ENCODE measurements around the gene DNAJB8.

Gene DNAJB8

DNA sequence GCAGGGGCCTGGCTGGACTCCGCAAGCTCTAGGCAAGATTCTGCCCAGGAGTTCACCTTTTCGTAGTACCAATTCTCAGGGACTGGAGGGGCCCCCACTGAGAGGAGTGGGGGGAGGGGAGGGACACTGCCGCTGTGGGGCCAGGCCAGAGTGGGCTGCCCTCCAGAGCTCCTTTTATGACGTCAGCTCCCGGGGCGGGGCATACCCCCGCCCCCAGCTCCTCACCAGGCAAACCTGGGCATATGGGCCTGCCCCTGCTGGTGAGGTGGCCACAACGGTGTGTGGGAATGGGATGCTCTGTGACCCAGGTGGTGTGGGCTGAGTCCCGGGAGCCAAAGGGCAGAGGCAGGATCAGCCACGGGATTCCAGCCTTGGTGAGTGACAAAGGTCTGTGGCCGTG, 3.3 kb downstream of the DNAJB8 start:
- TF ChIP-seq, protein P1, sequence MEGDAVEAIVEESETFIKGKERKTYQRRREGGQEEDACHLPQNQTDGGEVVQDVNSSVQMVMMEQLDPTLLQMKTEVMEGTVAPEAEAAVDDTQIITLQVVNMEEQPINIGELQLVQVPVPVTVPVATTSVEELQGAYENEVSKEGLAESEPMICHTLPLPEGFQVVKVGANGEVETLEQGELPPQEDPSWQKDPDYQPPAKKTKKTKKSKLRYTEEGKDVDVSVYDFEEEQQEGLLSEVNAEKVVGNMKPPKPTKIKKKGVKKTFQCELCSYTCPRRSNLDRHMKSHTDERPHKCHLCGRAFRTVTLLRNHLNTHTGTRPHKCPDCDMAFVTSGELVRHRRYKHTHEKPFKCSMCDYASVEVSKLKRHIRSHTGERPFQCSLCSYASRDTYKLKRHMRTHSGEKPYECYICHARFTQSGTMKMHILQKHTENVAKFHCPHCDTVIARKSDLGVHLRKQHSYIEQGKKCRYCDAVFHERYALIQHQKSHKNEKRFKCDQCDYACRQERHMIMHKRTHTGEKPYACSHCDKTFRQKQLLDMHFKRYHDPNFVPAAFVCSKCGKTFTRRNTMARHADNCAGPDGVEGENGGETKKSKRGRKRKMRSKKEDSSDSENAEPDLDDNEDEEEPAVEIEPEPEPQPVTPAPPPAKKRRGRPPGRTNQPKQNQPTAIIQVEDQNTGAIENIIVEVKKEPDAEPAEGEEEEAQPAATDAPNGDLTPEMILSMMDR (IDR thresholded peaks at IDR 0.05; ENCODE audit: low read depth, low read length), result no peak
- TF ChIP-seq MYC (IDR thresholded peaks at IDR 0.05; ENCODE audit: low read depth, low read length), result no peak
- TF ChIP-seq POLR2A (IDR thresholded peaks at IDR 0.05; ENCODE audit: extremely low read depth, insufficient read length), result no peak
- TF ChIP-seq, protein P2, sequence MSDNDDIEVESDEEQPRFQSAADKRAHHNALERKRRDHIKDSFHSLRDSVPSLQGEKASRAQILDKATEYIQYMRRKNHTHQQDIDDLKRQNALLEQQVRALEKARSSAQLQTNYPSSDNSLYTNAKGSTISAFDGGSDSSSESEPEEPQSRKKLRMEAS (IDR thresholded peaks at IDR 0.05; ENCODE audit: low read depth, low read length), result no peak
- no peak for DNase-seq (ENCODE audit: low read depth)

GRCh38 chr3:128462931-128463330, 3.8 kb downstream of the DNAJB8 start:
- H3K4me3 ChIP-seq (ENCODE audit: low read depth, low read length), result no peak overlapping the region
- DNase-seq (ENCODE audit: low read depth), result no peak
- TF ChIP-seq, protein P2 (IDR thresholded peaks at IDR 0.05; ENCODE audit: low read depth, low read length), result no peak
- TF ChIP-seq, protein P1 (IDR thresholded peaks at IDR 0.05; ENCODE audit: low read depth, low read length), result no peak
- TF ChIP-seq MYC (IDR thresholded peaks at IDR 0.05; ENCODE audit: low read depth, low read length) (no peak), POLR2A (IDR thresholded peaks at IDR 0.05; ENCODE audit: extremely low read depth, insufficient read length) (no peak)

More for the DNA sequence above, 3.3 kb downstream of the DNAJB8 start:
- H3K4me3 ChIP-seq (ENCODE audit: low read depth, low read length), result no peak overlapping the region

GRCh38 chr3:128462341-128462910, 4.3 kb downstream of the DNAJB8 start:
- no peak for DNase-seq (ENCODE audit: low read depth)
- TF ChIP-seq, protein P1 (IDR thresholded peaks at IDR 0.05; ENCODE audit: low read depth, low read length), result no peak
- TF ChIP-seq POLR2A (IDR thresholded peaks at IDR 0.05; ENCODE audit: extremely low read depth, insufficient read length) (no peak), MYC (IDR thresholded peaks at IDR 0.05; ENCODE audit: low read depth, low read length) (no peak)
- TF ChIP-seq, protein P2 (IDR thresholded peaks at IDR 0.05; ENCODE audit: low read depth, low read length), result no peak
- no peak overlapping the region for H3K4me3 ChIP-seq (ENCODE audit: low read depth, low read length)

GRCh38 chr3:128461731-128462130, 5.0 kb downstream of the DNAJB8 start:
- TF ChIP-seq POLR2A (IDR thresholded peaks at IDR 0.05; ENCODE audit: extremely low read depth, insufficient read length), result no peak
- TF ChIP-seq, protein P2 (IDR thresholded peaks at IDR 0.05; ENCODE audit: low read depth, low read length), result no peak
- no peak for TF ChIP-seq MYC (IDR thresholded peaks at IDR 0.05; ENCODE audit: low read depth, low read length)
- TF ChIP-seq, protein P1 (IDR thresholded peaks at IDR 0.05; ENCODE audit: low read depth, low read length), result no peak
- H3K4me3 ChIP-seq (ENCODE audit: low read depth, low read length), result no peak overlapping the region
- no peak for DNase-seq (ENCODE audit: low read depth)

- H3K4me3 ChIP-seq (ENCODE audit: low read depth, low read length), result no peak overlapping the region
- TF ChIP-seq MYC (IDR thresholded peaks at IDR 0.05; ENCODE audit: low read depth, low read length), result no peak
- no peak for TF ChIP-seq POLR2A (IDR thresholded peaks at IDR 0.05; ENCODE audit: extremely low read depth, insufficient read length)
- TF ChIP-seq, protein P2 (IDR thresholded peaks at IDR 0.05; ENCODE audit: low read depth, low read length), result no peak
- TF ChIP-seq, protein P1 (IDR thresholded peaks at IDR 0.05; ENCODE audit: low read depth, low read length), result no peak
- no peak for DNase-seq (ENCODE audit: low read depth)
These were observed 7.2 kb downstream of the DNAJB8 start for GRCh38 chr3:128459461-128459820.

All from NB4 (cell line).